GM19238 (cell line): Measurements from ENCODE around the gene PCDHB4.
"Not testable (repeated sequence)": the region's sequence is repeated elsewhere in the genome, so short reads cannot be mapped to it uniquely, and the experiment has no call there.

ENCODE experiments used
- DNase-seq: peaks from one replicate; pipeline ENCODE4 v3.0.0; 2011; ENCODE audit warnings: low spot score; ENCODE audit not compliant: insufficient read length

The PCDHB4 gene

GRCh38 chr5:141150224-141150992, 28.8 kb downstream of the PCDHB4 start:
- no peak for DNase-seq

- no peak for DNase-seq
Measured at GRCh38 chr5:141150993-141151325, 29.3 kb downstream of the PCDHB4 start.

GRCh38 chr5:141151632-141152031, 30.0 kb downstream of the PCDHB4 start:
- not testable (repeated sequence) for DNase-seq

GRCh38 chr5:141152096-141152495, 30.5 kb downstream of the PCDHB4 start:
- DNase-seq = not testable (repeated sequence)

GRCh38 chr5:141155540-141156374, 34.1 kb downstream of the PCDHB4 start:
- DNase-seq = no peak

GRCh38 chr5:141157356-141157755, 35.7 kb downstream of the PCDHB4 start:
- not testable (repeated sequence) for DNase-seq

GRCh38 chr5:141157901-141158300, 36.3 kb downstream of the PCDHB4 start:
- not testable (repeated sequence) for DNase-seq

- DNase-seq = no peak
Measured at GRCh38 chr5:141172381-141173204, 51.0 kb downstream of the PCDHB4 start, which contains the start of gene PCDHB7. Gene PCDHB7 (plus strand): TSS chr5:141172644. CDS start chr5:141172836, 192 bp downstream.

- DNase-seq = not testable (repeated sequence)
Measured at GRCh38 chr5:141174291-141175104, 52.9 kb downstream of the PCDHB4 start.
